A673 (cell line): ENCODE results near the gene PFKL. TPM values are rescaled to one million over a fixed set of nuclear protein-coding genes. Genes with fewer than 3 reads are reported as not detected.

Experiments
- BruUV-seq: library from RNA; stranded (reverse); fragments of 400-500 nt; replicated peaks from 2 replicates; lab custom pipeline; 2021; lab: Mats Ljungman, UMichigan
- CTCF ChIA-PET: fragments of 300-600 bp; sonication (Branson Sonifier 250); formaldehyde crosslinking; loops from one replicate; lab custom pipeline; 2022; ENCODE audit warnings: antibody characterized with exemption; lab: Charles Lee
- POLR2A ChIA-PET: fragments of 300-600 bp; sonication (Branson Sonifier 250); formaldehyde crosslinking; loops from one replicate; lab custom pipeline; 2022; ENCODE audit warnings: antibody characterized with exemption; ENCODE audit not compliant: low non-redundant PET; lab: Charles Lee
- DNase-seq: peaks from one replicate; pipeline ENCODE4 v3.0.0-alpha.2; 2015; ENCODE audit warnings: low spot score
- H3K27ac ChIP-seq: fragments of 200-600 bp; sonication (generic); 2 replicates; pipeline ENCODE4 v1.5.1; 2016; ENCODE audit warnings: mixed run types, low read depth, mild to moderate bottlenecking, mixed read lengths, antibody characterized with exemption, low read length; ENCODE audit not compliant: poor library complexity, severe bottlenecking
- H3K27me3 ChIP-seq: fragments of 200-600 bp; sonication (generic); replicated peaks from 2 replicates; pipeline ENCODE4 v1.6.1; 2017; ENCODE audit warnings: mixed run types, low read depth, mild to moderate bottlenecking, mixed read lengths, antibody characterized with exemption, low read length; ENCODE audit not compliant: insufficient read depth, poor library complexity
- H3K36me3 ChIP-seq: fragments of 200-600 bp; sonication (generic); 2 replicates; pipeline ENCODE4 v1.6.1; 2016; ENCODE audit warnings: mixed run types, mild to moderate bottlenecking, mixed read lengths, antibody characterized with exemption, low read length; ENCODE audit not compliant: insufficient read depth, poor library complexity, severe bottlenecking
- H3K4me1 ChIP-seq: fragments of 200-600 bp; sonication (generic); 2 replicates; pipeline ENCODE4 v1.6.1; 2017; ENCODE audit warnings: mixed run types, mild to moderate bottlenecking, mixed read lengths, antibody characterized with exemption, low read length; ENCODE audit not compliant: insufficient read depth, poor library complexity, severe bottlenecking
- H3K4me3 ChIP-seq: fragments of 200-600 bp; sonication (generic); 2 replicates; pipeline ENCODE4 v1.5.1; 2016; ENCODE audit warnings: low read depth, mixed run types, mild to moderate bottlenecking, mixed read lengths, low read length; ENCODE audit not compliant: poor library complexity, severe bottlenecking
- H3K9me3 ChIP-seq: fragments of 200-600 bp; sonication (generic); 2 replicates; pipeline ENCODE4 v1.6.1; 2016; ENCODE audit warnings: mixed run types, low read depth, mild to moderate bottlenecking, mixed read lengths, antibody characterized with exemption, low read length; ENCODE audit not compliant: poor library complexity, severe bottlenecking
- CTCF ChIP-seq: fragments of 300-800, 200-600 bp; sonication (generic); conservative IDR thresholded peaks from 2 replicates; pipeline ENCODE4 v1.5.1; 2017; ENCODE audit warnings: low read depth, mild to moderate bottlenecking, antibody characterized with exemption, low read length, moderate library complexity, mixed read lengths
- EZH2 ChIP-seq: fragments of 200-600 bp; sonication (generic); IDR thresholded peaks from 2 replicates; pipeline ENCODE4 v1.6.1; 2017; ENCODE audit warnings: borderline replicate concordance, low read depth, mild to moderate bottlenecking, mixed read lengths, antibody characterized with exemption, low read length; ENCODE audit not compliant: poor library complexity, severe bottlenecking
- intact Hi-C: fragments of 100-400 bp; cut with micrococcal nuclease; formaldehyde crosslinking; loops from one replicate; pipeline ENCODE4 v1.10.0; 2022; ENCODE audit not compliant: unreplicated experiment
- total RNA-seq: library from RNA; stranded (reverse); gene quantifications from 2 replicates; pipeline ENCODE4 v1.2.3, GENCODE V29; 2021

PFKL gene
- total RNA-seq, 1 experiment from 2014 or later, result 112 TPM

DNA sequence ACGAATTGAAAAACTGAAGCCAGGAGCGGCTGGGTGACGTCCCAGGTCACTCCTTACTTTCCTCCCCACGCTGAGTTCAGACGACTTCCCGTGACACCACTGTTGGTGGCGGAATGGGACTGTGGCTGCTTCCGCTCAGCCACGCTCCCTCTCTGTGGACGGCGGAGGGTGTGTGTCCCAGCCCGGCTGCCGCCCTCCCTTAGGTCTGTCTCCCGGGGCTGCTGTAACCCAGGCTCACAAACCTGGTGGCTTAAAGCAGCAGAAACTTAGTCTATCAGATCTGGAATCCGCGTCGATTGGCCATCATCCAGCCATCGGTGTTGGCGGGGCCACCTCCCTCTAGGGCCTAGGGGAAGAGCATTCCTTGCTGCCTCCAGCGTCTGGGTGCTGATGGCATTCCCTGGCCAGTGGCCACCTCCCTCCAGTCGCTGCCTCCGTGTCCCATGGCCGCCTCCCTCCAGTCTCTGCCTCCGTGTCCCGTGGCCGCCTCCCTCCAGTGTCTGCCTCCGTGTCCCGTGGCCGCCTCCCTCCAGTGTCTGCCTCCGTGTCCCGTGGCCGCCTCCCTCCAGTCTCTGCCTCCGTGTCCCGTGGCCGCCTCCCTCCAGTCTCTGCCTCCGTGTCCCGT, 71.0 kb downstream of the PFKL start:
- BruUV-seq, result no TSS peak

DNA sequence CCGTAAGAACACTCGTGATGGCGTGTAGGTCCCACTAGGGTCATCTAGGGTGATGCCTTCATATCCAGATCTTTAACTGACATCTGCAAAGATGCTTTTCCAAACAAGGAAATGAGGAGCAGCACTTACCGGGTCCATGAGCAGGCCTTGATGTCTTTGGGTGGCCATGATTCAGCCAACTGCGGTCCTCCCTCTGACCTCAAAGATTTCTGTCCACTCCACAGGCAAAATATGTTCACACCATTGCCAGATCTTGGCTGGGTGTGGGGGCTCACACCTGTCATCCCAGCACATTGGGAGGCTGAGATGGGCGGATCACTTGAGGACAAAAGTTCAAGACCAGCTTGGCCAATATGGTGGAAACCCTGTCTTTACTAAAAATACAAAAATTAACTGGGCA, 71.7 kb downstream of the PFKL start:
- TF ChIP-seq EZH2, result no peak
- TF ChIP-seq CTCF, result no peak
- CTCF ChIA-PET, result no interaction called here
- BruUV-seq, result no TSS peak
- POLR2A ChIA-PET, result no interaction called here
- H3K9me3 ChIP-seq, result no peaks in the 10 kb centered on the region
- DNase-seq, result no peak
- H3K36me3 ChIP-seq, result no peaks in the 10 kb centered on the region
- intact Hi-C loops, result no loop called here
- no peak overlapping the region for H3K4me3 ChIP-seq
- H3K27me3 ChIP-seq, result no peaks in the 10 kb centered on the region
- no peak overlapping the region for H3K27ac ChIP-seq
- H3K4me1 ChIP-seq, result no peaks in the 10 kb centered on the region

More for the DNA sequence above, 71.0 kb downstream of the PFKL start:
- DNase-seq, result no peak
- intact Hi-C loops, result no loop called here
- no peak overlapping the region for H3K4me3 ChIP-seq
- CTCF ChIA-PET, result no interaction called here
- H3K9me3 ChIP-seq, result no peaks in the 10 kb centered on the region
- TF ChIP-seq CTCF, result no peak
- no peak for TF ChIP-seq EZH2
- H3K27ac ChIP-seq, result no peak overlapping the region
- no peaks in the 10 kb centered on the region for H3K36me3 ChIP-seq
- H3K4me1 ChIP-seq, result no peaks in the 10 kb centered on the region
- no peaks in the 10 kb centered on the region for H3K27me3 ChIP-seq
- POLR2A ChIA-PET, result no interaction called here

- no peak for TF ChIP-seq EZH2
- TF ChIP-seq CTCF, result no peak
- H3K36me3 ChIP-seq, result no peaks in the 10 kb centered on the region
- ChIA-PET POLR2A (no interaction called here), CTCF (no interaction called here)
- no peak overlapping the region for H3K4me3 ChIP-seq
- no peaks in the 10 kb centered on the region for H3K4me1 ChIP-seq
- intact Hi-C loops, result no loop called here
- no peak overlapping the region for H3K27ac ChIP-seq
- H3K27me3 ChIP-seq, result no peaks in the 10 kb centered on the region
- H3K9me3 ChIP-seq, result no peaks in the 10 kb centered on the region
- DNase-seq, result no peak
- BruUV-seq, result no TSS peak
These were observed 72.8 kb downstream of the PFKL start for GRCh38 chr21:44372616-44373015.
